OCI-LY3 (cell line): Measurements from ENCODE around the gene SYNE1.

Experiments used
- CTCF ChIP-seq: fragments of 200-600, 300-600 bp; sonication (generic); IDR thresholded peaks from 2 replicates; pipeline ENCODE4 v1.5.1; 2014; ENCODE audit warnings: antibody characterized with exemption, low read length, low read depth
- EZH2phosphoT487 ChIP-seq: fragments of 200-600 bp; shearing (Covaris generic); IDR thresholded peaks from 2 replicates; pipeline ENCODE4 v1.6.1; 2018; ENCODE audit warnings: antibody characterized with exemption, mixed run types, low read depth

GRCh38 chr6:152212437-152212836 lies 424.7 kb downstream of the SYNE1 start:
- TF ChIP-seq CTCF (no peak), EZH2phosphoT487 (no peak)
